Motor neuron (in vitro differentiated cells): Measurements from ENCODE around the gene EXPH5. TPM values are rescaled to one million over a fixed set of nuclear protein-coding genes. Genes with fewer than 3 reads are reported as not detected.

ENCODE experiments used
- ATAC-seq, 8 experiments: fragments of 200-7000 bp; cut with Tn5 transposase; replicated peaks in 6 of 8; 2 replicates each; pipeline ENCODE4 v1.8.0; 2021; ENCODE audit warnings: mild to moderate bottlenecking in 8 of 8, moderate library complexity in 8 of 8
- H3K27ac ChIP-seq, 2 donors: fragments of 250-450 bp; sonication (Bioruptor Pico); 2 replicates each; pipeline ENCODE4 v1.9.0; 2021; ENCODE audit warnings: antibody characterized with exemption in 2 of 2, mild to moderate bottlenecking in 2 of 2, moderate library complexity in 1 of 2
- H3K4me1 ChIP-seq, 2 donors: fragments of 250-450 bp; sonication (Bioruptor Pico); replicated peaks in 1 of 2; 2 replicates each; pipeline ENCODE4 v1.6.1; 2021; ENCODE audit warnings: antibody characterized with exemption in 2 of 2, mild to moderate bottlenecking in 2 of 2, moderate library complexity in 1 of 2
- H3K4me3 ChIP-seq, 5 donors: fragments of 250-450 bp; sonication (Bioruptor Pico); 2 replicates each; pipeline ENCODE4 v1.9.0; 2021; ENCODE audit warnings: antibody characterized with exemption in 5 of 5, mild to moderate bottlenecking in 5 of 5, moderate library complexity in 4 of 5
- WGBS, 10 experiments: fragments of 450-650 bp; shearing (Covaris generic); methylation state at CpG; one replicate each; pipeline ENCODE4 v1.0.0; 2022; 5-methylcytosine and 5-hydroxymethylcytosine counted together
- in situ Hi-C, 9 experiments: fragments of 400-800 bp; cut with MboI; loops; one replicate each; pipeline ENCODE4 v1.15.0; 2021; ENCODE audit warnings: low sequenced_read_pairs in 9 of 9, low pct_unique_long_range_greater_than_20kb in 2 of 9; ENCODE audit not compliant: unreplicated experiment in 9 of 9
- total RNA-seq, 8 experiments: library from RNA; unstranded; fragments of 300-600 nt; gene quantifications; 2 replicates each; pipeline versions ENCODE4 v1.2.3 to v1.2.4, GENCODE V29; 2022

EXPH5 gene
- total RNA-seq, 8 experiments from 2014 or later, result 0.16 to 17.3 (median 0.77) TPM

DNA sequence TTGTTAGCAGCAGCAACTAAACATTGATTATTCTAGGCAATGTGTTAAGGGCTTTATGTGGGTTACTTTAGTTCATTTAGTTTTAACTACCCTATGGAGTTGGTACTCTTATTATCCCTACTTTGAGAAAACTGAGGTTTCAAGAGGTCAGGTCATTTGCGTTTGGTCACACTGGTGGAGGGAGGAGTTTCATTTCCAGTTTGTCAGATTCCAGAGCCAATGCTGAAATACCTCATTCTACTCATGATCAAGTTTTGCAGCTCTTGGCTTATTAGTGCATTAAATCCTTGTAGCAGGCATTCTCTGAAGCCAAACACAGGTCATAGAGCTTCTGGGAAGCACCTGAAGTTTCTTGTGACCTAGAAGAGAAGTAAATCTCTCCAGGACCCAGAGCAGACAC lies 71.2 kb downstream of the EXPH5 start:
- Histone ChIP-seq H3K4me3 (no peak overlapping the region), H3K4me1 (no peaks in the 10 kb centered on the region), H3K27ac (no peak overlapping the region)
- 60 to 100% (median 87%) methylated on average over 1 of the region's 1 CpG; no CpG with 5 or more reads in 4 of the 10 experiments for WGBS, 10 experiments
- in situ Hi-C loops, result no loop called here
- no peak for ATAC-seq

- H3K4me1 ChIP-seq, result no peaks in the 10 kb centered on the region
- ATAC-seq, result no peak
- H3K27ac ChIP-seq, result no peak overlapping the region
- 60 to 100% (median 93%) methylated on average over 1 to 8 of the region's 10 CpGs; no CpG with 5 or more reads in 2 of the 10 experiments for WGBS, 10 experiments
- no peak overlapping the region for H3K4me3 ChIP-seq
- in situ Hi-C loops, result no loop called here
Measured at GRCh38 chr11:108518581-108518980, 75.0 kb downstream of the EXPH5 start.

DNA sequence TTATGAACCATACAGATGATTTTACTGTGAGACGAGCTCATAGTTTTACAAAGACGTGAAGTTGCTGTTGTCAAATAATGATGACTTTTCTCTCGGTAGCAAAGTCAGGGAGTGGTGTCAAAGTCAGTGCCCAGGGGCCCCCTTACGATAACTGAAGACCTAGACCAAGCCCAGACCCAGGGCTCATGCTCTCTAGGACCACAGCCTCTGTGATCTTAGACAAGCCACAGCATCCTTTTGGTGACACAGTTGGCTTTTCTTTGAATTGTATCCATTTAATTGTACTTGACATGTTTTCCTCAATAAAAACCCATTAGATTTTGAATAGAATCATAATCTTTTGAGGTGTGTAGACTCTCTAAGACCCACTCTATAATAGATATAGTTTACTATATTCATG lies 77.4 kb downstream of the EXPH5 start:
- Histone ChIP-seq H3K4me1 (no peaks in the 10 kb centered on the region), H3K4me3 (no peak overlapping the region), H3K27ac (no peak overlapping the region)
- WGBS, 10 experiments, result 86 to 100% (median 100%) methylated on average over 1 to 3 of the region's 4 CpGs; no CpG with 5 or more reads in 5 of the 10 experiments
- in situ Hi-C loops, result no loop called here
- ATAC-seq, result no peak

- 20 to 88% (median 60%) methylated on average over 1 to 2 of the region's 2 CpGs; no CpG with 5 or more reads in 4 of the 10 experiments for WGBS, 10 experiments
- Histone ChIP-seq H3K4me1 (no peaks in the 10 kb centered on the region), H3K27ac (no peak overlapping the region), H3K4me3 (no peak overlapping the region)
- ATAC-seq, result no peak
- in situ Hi-C loops, result no loop called here
Measured at GRCh38 chr11:108512708-108513107, 80.9 kb downstream of the EXPH5 start.

GRCh38 chr11:108511851-108512474 lies 81.6 kb downstream of the EXPH5 start:
- 50 to 100% (median 88%) methylated on average over 1 to 2 of the region's 2 CpGs; no CpG with 5 or more reads in 2 of the 10 experiments for WGBS, 10 experiments
- Histone ChIP-seq H3K27ac (no peak overlapping the region), H3K4me3 (no peak overlapping the region), H3K4me1 (no peaks in the 10 kb centered on the region)
- no peak for ATAC-seq
- in situ Hi-C loops, result no loop called here

- Histone ChIP-seq H3K27ac (no peak overlapping the region), H3K4me3 (no peak overlapping the region), H3K4me1 (no peaks in the 10 kb centered on the region)
- peak in 1 of 8 experiments; percentile 18 for ATAC-seq
- in situ Hi-C loops, result no loop called here
- 20 to 100% (median 80%) methylated on average over 1 to 3 of the region's 3 CpGs; no CpG with 5 or more reads in 1 of the 10 experiments for WGBS, 10 experiments
Measured at GRCh38 chr11:108508653-108509593, 84.6 kb downstream of the EXPH5 start.

GRCh38 chr11:108501396-108501795 lies 92.2 kb downstream of the EXPH5 start:
- H3K4me1 ChIP-seq, result peaks cover 0 to 3% of the 10 kb centered on the region in 2 donors
- 7 to 100% (median 85%) methylated on average over 1 to 5 of the region's 5 CpGs; no CpG with 5 or more reads in 1 of the 10 experiments for WGBS, 10 experiments
- H3K4me3 ChIP-seq, result no peak overlapping the region
- no peak overlapping the region for H3K27ac ChIP-seq
- no peak for ATAC-seq
- in situ Hi-C loops, result no loop called here

DNA sequence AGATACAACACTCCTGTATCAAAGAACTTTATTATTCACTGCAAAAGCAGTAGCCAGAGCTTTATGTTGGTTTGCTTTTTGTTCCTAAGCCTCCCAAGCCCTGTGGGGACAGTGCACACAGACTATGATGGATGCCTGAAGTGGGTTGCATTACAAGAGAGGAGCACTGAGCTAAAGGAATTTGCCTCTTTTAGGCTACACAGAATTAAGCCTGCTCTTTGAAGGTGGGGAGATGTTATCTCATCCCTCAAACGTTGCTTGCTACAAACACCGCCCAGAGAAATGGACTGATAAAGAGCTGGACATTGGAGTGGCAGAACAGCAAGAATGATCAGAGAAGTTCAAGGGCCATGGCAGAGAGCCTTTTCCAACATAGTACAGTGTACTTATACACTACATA lies 92.8 kb downstream of the EXPH5 start:
- no peak for ATAC-seq
- Histone ChIP-seq H3K4me3 (no peak overlapping the region), H3K27ac (no peak overlapping the region), H3K4me1 (peaks cover 0 to 3% of the 10 kb centered on the region in 2 donors)
- in situ Hi-C loops, result no loop called here
- WGBS, 10 experiments, result 25 to 100% (median 57%) methylated on average over 1 to 2 of the region's 2 CpGs; no CpG with 5 or more reads in 3 of the 10 experiments

DNA sequence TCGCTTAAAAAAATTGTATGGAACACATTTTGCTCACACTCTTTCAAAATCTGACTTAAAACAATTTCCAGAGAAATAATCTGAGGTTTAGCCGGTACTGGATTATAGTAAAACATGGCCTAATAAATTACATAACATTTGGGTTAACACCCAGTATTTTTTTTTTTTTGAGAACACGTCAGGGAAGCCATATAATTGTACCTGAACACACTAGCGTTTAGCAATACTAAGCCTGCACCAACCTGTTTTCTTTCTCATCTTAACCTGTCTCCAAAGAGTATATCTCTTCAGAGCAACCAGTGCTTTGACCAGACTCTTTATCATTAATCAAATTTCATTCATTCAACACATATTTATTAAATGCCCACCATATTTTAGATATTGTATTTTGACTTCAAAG lies 93.4 kb downstream of the EXPH5 start:
- Histone ChIP-seq H3K4me3 (no peak overlapping the region), H3K27ac (no peak overlapping the region), H3K4me1 (peaks cover 0 to 3% of the 10 kb centered on the region in 2 donors)
- in situ Hi-C loops, result no loop called here
- WGBS, 10 experiments, result 66 to 100% (median 92%) methylated on average over 2 to 4 of the region's 4 CpGs
- no peak for ATAC-seq

- Histone ChIP-seq H3K4me1 (peaks cover 0 to 3% of the 10 kb centered on the region in 2 donors), H3K4me3 (peak overlapping the region in 4 of 5 donors; percentile 41 to 50 (median 45)), H3K27ac (no peak overlapping the region)
- in situ Hi-C loops, result no loop called here
- ATAC-seq, result no peak
- WGBS, 10 experiments, result 24 to 98% (median 85%) methylated on average over 4 to 14 of the region's 29 CpGs; no CpG with 5 or more reads in 1 of the 10 experiments
Measured at GRCh38 chr11:108498816-108499408, 94.7 kb downstream of the EXPH5 start.

DNA sequence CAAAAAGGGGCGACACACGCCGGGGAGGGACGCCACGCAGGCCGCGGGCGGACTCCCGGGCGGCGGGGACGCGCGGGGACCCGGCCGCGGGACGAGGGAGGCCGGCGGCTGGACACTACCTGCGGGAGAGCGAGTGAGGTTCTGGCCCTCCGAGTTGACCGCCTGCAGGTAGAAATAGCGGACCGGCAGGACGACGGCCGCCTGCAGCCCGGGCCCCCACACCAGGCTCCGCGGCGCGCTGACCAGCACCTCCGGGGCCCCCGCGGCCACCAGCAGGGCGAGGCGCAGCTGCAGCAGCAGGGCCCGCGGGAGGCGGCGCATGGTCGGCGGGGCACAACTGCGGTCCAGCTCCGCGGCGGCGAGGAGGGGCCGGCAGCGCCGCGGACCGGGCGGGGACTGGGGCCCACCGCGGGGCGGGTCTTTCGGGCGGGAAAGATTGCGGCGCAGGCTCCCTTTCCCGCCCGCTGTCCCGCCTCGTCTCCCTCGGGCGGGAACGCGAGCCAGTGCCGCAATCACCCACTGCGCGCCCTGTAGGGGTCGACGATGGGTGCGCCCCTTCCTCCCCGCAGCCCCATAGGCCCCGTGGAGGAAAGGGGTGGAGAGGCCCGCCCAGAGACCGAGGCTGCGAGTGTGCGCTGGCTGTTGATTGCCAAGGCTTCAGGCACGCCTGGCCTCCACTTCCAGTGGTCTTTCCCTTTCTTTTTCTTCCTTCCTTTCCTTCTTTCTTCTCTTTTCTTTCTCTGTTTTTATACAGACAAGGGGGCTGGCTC lies 95.3 kb downstream of the EXPH5 start, which contains the start of gene POGLUT3:
Gene POGLUT3 (minus strand): TSS at position 339 of the 770 bp plus-strand sequence. CDS start 18 bp downstream, at position 321.
- in situ Hi-C loops, result no loop called here
- Histone ChIP-seq H3K4me1 (peaks cover 0 to 3% of the 10 kb centered on the region in 2 donors), H3K27ac (peak within 1 kb of the TSS; percentile 4 to 43), H3K4me3 (peak within 1 kb of the TSS; percentile 38 to 50 (median 41))
- 0 to 100% (median 7%) methylated on average over 1 to 5 of the region's 84 CpGs; no CpG with 5 or more reads in 7 of the 10 experiments for WGBS, 10 experiments
- peak; percentile 70 to 79 (median 74) for ATAC-seq

DNA sequence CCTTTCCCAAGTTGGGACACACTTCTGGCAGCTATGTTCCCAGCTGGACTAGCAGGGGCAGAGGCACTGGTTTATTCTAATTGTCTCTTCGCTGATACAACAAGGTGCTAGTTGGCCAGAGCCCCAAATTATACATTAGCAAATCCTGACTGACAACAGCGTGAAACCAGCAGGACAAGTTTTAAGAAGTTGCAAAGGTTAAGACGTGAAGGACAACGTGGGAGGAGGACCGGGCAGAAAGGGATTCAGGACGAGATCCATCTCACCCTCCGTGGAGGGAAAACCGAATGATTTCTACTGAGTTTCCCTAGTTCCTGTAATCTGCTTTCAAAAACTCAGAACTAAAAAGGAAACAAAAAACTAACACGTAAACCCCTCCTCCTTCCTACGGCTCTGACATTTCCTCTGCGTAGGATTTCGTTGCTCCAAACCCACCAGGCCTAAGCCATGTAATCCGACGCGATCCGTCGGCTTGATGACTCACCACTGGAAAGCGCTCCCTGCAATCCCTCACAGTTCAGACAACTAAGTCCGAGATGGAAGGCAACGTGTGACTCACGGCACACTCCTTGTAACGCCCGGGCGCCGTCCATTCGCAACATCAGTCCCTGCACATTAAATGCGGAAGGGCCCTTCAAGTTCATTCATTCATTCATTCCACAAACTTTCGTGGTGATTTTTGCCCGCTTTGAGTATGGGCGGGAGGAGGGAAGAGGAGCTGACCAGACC lies 96.1 kb downstream of the EXPH5 start:
- Histone ChIP-seq H3K4me3 (peak overlapping the region; percentile 38 to 50 (median 41)), H3K27ac (peak overlapping the region; percentile 4 to 43), H3K4me1 (peaks cover 0 to 3% of the 10 kb centered on the region in 2 donors)
- ATAC-seq, result peak; percentile 93 to 96 (median 94)
- in situ Hi-C loops, result no loop called here
- WGBS, 10 experiments, result 0 to 25% (median 12%) methylated on average over 4 to 21 of the region's 30 CpGs; no CpG with 5 or more reads in 1 of the 10 experiments
